T-helper 1 cell treated with Interleukin-12 subunit alpha and Interleukin-12 subunit beta and Interleukin-4 antibody, amounts not matched to agents 30 ng/mL and 1 ng/mL, for 36 hours (primary cell): ENCODE measurements around the gene ANAPC15. TPM values are rescaled to one million over a fixed set of nuclear protein-coding genes. Genes with fewer than 3 reads are reported as not detected.
"Not testable (repeated sequence)": the region's sequence is repeated elsewhere in the genome, so short reads cannot be mapped to it uniquely, and the experiment has no call there.

ENCODE experiments used
- intact Hi-C: fragments of 100-400 bp; cut with micrococcal nuclease; formaldehyde crosslinking; loops from one replicate; pipeline ENCODE4 v1.15.1; 2024
- total RNA-seq: library from RNA; stranded (reverse); gene quantifications from 2 replicates; pipeline ENCODE4 v1.2.3, GENCODE V29; 2022

The ANAPC15 gene
- total RNA-seq: 46.0 and 53.8 TPM in 2 replicates

- intact Hi-C loops: loop anchor here (1.0 to 2.0 kb wide), 11 partner anchors 9 to 1486 kb away; partner anchors contain the start of genes CLPB, FAM168A, LAMTOR1 and LRRC51
These were observed at the start of gene ANAPC15 for GRCh38 chr11:72112143-72112977. TSS of gene ANAPC15 (minus strand) at chr11:72112695. CDS start at chr11:72111276, 1,419 bp downstream.

DNA sequence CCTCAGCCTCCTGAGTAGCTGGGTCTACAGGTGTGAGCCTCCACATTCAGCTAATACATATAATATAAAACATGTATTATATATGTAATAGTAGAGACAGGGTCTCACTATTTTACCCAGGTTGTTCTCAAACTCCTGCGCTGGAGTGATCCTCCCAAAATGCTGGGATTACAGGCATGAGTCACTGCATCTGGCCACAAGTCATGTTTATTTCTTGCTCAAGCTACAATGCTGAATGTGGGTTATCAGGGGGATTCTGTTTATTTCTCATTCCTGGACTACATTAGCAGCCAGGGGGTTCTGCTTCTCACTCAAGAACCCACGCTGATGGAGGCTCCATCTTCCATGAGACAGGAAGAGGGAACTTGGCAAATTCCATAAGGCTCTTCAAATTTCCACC lies 47.8 kb upstream of the ANAPC15 start:
- intact Hi-C loops: no loop called here

DNA sequence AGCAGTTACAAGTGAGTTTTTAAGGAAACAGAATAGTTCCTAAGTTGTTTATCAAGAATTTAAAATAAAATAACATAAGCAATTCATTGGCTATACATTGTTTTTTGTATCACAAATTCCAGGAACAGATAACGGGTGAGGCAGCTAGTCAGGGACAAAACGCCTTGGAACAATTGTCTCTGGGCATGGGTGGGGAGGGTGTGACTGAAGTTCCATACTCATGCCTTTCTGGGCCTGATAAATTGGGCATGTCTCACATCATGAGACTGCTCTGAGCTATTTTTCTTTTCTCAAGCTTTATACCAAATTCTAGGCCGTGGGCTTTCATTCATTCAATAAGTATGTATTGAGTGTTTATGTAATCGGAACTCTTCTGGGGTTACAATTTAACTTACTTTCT lies 44.6 kb upstream of the ANAPC15 start:
- intact Hi-C loops: no loop called here

GRCh38 chr11:72155751-72156150 lies 43.3 kb upstream of the ANAPC15 start:
- intact Hi-C loops: no loop called here

- intact Hi-C loops: no loop called here
These were observed 42.3 kb upstream of the ANAPC15 start for GRCh38 chr11:72154816-72155215.

- intact Hi-C loops: not testable (repeated sequence)
These were observed 41.4 kb upstream of the ANAPC15 start for GRCh38 chr11:72153874-72154273.

DNA sequence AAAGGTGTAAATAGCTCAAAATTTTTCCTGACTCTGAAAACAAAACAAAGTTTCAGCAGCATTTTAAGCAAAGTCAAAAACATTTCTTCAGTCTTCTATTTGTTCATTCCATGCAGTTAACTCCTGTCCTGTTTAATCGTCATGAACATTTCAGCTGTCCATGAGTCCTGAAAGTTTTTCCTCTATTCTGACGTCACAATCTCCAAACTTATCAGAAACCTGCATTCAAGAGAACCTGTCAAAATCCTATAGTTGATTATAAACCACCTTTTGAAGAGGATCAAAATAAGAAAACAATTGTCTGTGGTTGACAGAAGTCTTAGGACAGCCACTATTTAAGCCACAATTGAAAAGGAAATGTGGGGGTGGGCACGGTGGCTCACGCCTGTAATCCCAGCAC lies 38.4 kb upstream of the ANAPC15 start:
- intact Hi-C loops: no loop called here

GRCh38 chr11:72146625-72147024 lies 34.1 kb upstream of the ANAPC15 start:
- intact Hi-C loops: no loop called here

GRCh38 chr11:72144807-72145565 lies 32.5 kb upstream of the ANAPC15 start:
- intact Hi-C loops: loop anchor here (1.0 to 5.0 kb wide), 7 partner anchors 32 to 289 kb away; partner anchors contain the start of genes ANAPC15, CLPB, IL18BP and LAMTOR1

GRCh38 chr11:72142543-72142942 lies 30.0 kb upstream of the ANAPC15 start:
- intact Hi-C loops: loop anchor here (5.0 kb wide), 1 partner anchor 100 kb away; no protein-coding TSS in a partner anchor

DNA sequence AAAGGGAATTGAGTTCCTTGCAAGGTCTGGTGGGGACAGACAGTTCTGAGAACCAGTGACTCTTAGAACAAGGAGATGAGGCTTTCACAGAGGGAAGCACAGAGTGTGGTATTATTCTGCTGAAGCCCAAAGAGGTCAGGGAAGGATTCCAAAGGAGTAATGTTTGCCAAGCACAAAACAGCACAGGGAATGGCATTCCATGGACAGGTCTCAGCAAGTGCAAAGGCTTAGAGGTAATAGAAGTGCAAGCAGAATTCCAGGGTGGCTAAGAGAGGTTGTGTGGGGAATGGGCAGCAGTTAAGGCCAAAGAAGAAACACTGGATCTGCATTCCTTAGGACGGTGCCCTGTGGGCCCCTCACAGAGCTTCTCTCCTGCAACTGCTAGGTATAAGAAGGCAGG lies 29.6 kb upstream of the ANAPC15 start:
- intact Hi-C loops: loop anchor here (5.0 kb wide), 1 partner anchor 100 kb away; no protein-coding TSS in a partner anchor

GRCh38 chr11:72141066-72141465 lies 28.6 kb upstream of the ANAPC15 start:
- intact Hi-C loops: loop anchor here (5.0 kb wide), 1 partner anchor 99 kb away; no protein-coding TSS in a partner anchor

DNA sequence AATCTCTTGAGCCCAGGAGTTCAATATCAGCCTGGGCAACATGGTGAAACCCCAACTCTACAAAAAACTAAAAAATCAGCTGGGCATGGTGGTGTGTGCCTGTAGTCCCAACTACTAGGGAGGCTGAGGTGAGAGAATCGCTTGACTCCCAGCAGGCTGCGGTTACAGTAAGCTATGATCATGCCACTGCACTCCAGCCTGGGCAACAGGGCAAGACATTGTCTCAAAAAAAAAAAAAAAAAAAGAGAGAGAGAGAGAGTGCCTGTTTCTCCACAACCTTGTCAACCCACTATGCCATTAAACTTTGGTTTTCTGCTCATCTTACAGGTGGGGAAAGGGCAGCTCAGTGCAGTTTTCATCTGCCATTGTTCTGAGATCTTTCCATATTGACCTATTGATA lies 28.2 kb upstream of the ANAPC15 start:
- intact Hi-C loops: loop anchor here (5.0 kb wide), 1 partner anchor 98 kb away; no protein-coding TSS in a partner anchor

DNA sequence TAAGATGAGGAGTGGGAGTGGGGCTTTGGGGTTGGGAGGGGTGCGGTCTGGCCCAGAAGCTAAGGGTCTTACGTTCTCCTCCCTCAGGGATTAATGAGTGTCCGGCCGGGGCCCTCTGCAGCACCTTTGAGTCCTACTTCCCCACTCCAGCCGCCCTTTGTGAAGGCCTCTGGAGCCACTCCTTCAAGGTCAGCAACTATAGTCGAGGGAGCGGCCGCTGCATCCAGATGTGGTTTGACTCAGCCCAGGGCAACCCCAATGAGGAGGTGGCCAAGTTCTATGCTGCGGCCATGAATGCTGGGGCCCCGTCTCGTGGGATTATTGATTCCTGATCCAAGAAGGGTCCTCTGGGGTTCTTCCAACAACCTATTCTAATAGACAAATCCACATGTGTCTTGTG lies 27.0 kb upstream of the ANAPC15 start:
- intact Hi-C loops: no loop called here

- intact Hi-C loops: no loop called here
These were observed 26.4 kb upstream of the ANAPC15 start for GRCh38 chr11:72138821-72139390.

- intact Hi-C loops: no loop called here
These were observed 24.3 kb upstream of the ANAPC15 start for GRCh38 chr11:72136684-72137262.

DNA sequence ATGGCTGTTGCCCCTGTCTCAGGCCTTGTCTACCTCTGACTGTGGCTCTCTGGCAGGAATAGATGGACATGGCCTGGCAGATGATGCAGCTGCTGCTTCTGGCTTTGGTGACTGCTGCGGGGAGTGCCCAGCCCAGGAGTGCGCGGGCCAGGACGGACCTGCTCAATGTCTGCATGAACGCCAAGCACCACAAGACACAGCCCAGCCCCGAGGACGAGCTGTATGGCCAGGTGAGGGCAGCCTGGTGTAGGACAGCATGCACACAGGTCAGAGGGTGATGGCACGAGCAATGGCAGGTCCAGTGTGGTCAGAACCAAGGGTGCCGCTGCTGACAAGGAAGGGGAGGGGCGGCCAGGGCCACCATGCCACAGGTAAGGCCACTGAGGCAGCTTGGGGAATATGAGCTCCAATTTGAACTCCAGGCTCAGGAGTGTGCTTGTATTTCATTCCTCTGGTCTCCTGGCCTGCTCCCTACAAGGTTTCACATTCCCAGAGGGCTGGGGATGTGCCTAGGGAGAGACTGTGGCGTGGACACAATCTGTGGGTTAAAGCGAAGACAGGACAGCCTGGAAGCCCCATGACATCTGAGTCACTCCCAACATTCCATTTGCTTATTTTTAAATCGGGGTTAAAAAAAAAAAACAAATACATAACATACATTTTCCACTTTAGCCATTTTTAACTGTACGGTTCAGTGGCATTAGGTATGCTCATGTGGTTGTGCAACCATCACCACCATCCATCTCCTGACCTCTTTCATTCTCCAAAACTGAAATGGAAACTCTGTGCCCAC lies 23.6 kb upstream of the ANAPC15 start:
- intact Hi-C loops: no loop called here

- intact Hi-C loops: not testable (repeated sequence)
These were observed 23.0 kb upstream of the ANAPC15 start, which contains the start of gene FOLR3 for GRCh38 chr11:72135473-72135872. TSS of gene FOLR3 (plus strand) at chr11:72135725. CDS start at chr11:72135953, 228 bp downstream.

- intact Hi-C loops: no loop called here
These were observed 20.2 kb upstream of the ANAPC15 start for GRCh38 chr11:72132646-72133045.

DNA sequence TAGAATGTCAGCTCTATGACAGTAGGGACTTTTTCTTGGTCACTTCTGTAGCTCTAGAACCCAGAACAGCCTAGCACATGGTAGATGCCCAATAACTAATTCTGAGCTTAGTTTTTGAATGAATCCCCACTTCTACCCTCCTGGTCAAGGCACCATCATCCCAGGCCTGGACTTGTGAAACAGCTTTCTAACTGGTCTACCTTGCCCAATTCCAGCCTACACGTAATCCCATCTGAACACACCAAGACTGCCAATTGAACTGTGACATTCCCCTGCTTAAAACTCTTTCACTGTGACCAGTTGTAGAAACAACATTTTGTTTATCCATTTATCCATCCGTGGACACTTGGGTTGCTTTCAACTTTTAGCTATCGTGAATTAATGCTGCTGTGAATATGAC lies 16.9 kb upstream of the ANAPC15 start:
- intact Hi-C loops: no loop called here
